H9 (cell line): ENCODE results near the gene ZNF236. TPM values are rescaled to one million over a fixed set of nuclear protein-coding genes. Genes with fewer than 3 reads are reported as not detected.

ENCODE experiments used
- DNase-seq: peaks from one replicate; pipeline ENCODE4 v3.0.0-alpha.2; 2017
- H2AFZ ChIP-seq: one replicate; pipeline ENCODE4 v1.6.1; 2013; ENCODE audit warnings: mild to moderate bottlenecking, low read length, control low read depth, moderate library complexity
- H2AK5ac ChIP-seq: 2 replicates; pipeline ENCODE4 v1.6.1; 2013; ENCODE audit warnings: low read length, control low read depth, mixed read lengths; ENCODE audit not compliant: insufficient read length
- H2BK120ac ChIP-seq: one replicate; pipeline ENCODE4 v1.6.1; 2013; ENCODE audit warnings: low read depth, mild to moderate bottlenecking, low read length, control low read depth, inconsistent platforms; ENCODE audit not compliant: poor library complexity, severe bottlenecking
- H2BK12ac ChIP-seq: 2 replicates; pipeline ENCODE4 v1.6.1; 2013; ENCODE audit warnings: low read length, control low read depth, mixed read lengths, low read depth; ENCODE audit not compliant: insufficient read length
- H2BK15ac ChIP-seq: 2 replicates; pipeline ENCODE4 v1.6.1; 2013; ENCODE audit warnings: low read depth, low read length, control low read depth
- H2BK20ac ChIP-seq: one replicate; pipeline ENCODE4 v1.6.1; 2013; ENCODE audit warnings: low read depth, mild to moderate bottlenecking, low read length, control low read depth, inconsistent platforms; ENCODE audit not compliant: poor library complexity, severe bottlenecking
- H2BK5ac ChIP-seq: 2 replicates; pipeline ENCODE4 v1.6.1; 2013; ENCODE audit warnings: low read length, control low read depth, mixed read lengths; ENCODE audit not compliant: insufficient read length
- H3K14ac ChIP-seq: 2 replicates; pipeline ENCODE4 v1.6.1; 2013; ENCODE audit warnings: low read length, control low read depth; ENCODE audit not compliant: insufficient read depth
- H3K18ac ChIP-seq: 2 replicates; pipeline ENCODE4 v1.6.1; 2013; ENCODE audit warnings: low read depth, mild to moderate bottlenecking, mixed read lengths, low read length, control low read depth; ENCODE audit not compliant: insufficient read length
- H3K23ac ChIP-seq: 2 replicates; pipeline ENCODE4 v1.6.1; 2013; ENCODE audit warnings: low read length, control low read depth, mixed read lengths, low read depth; ENCODE audit not compliant: insufficient read length
- H3K23me2 ChIP-seq: 2 replicates; pipeline ENCODE4 v1.6.1; 2013; ENCODE audit warnings: low read depth, mild to moderate bottlenecking, mixed read lengths, low read length, control low read depth; ENCODE audit not compliant: insufficient read length, poor library complexity, severe bottlenecking
- H3K27ac ChIP-seq: 2 replicates; pipeline ENCODE4 v1.5.1; 2013; ENCODE audit warnings: low read length, control low read depth, mixed read lengths, low read depth; ENCODE audit not compliant: insufficient read length
- H3K27me3 ChIP-seq: 2 replicates; pipeline ENCODE4 v1.6.1; 2013; ENCODE audit warnings: low read length, control low read depth, inconsistent platforms; ENCODE audit not compliant: insufficient read depth
- H3K4ac ChIP-seq: 2 replicates; pipeline ENCODE4 v1.6.1; 2013; ENCODE audit warnings: low read depth, mild to moderate bottlenecking, control low read depth, inconsistent platforms, low read length, moderate library complexity
- H3K4me1 ChIP-seq: 2 replicates; pipeline ENCODE4 v1.6.1; 2013; ENCODE audit warnings: low read length, control low read depth, inconsistent platforms; ENCODE audit not compliant: insufficient read depth
- H3K4me2 ChIP-seq: 2 replicates; pipeline ENCODE4 v1.6.1; 2013; ENCODE audit warnings: low read length, control low read depth, mixed read lengths; ENCODE audit not compliant: insufficient read length, insufficient read depth
- H3K56ac ChIP-seq: 2 replicates; pipeline ENCODE4 v1.6.1; 2013; ENCODE audit warnings: low read depth, mild to moderate bottlenecking, mixed read lengths, low read length, control low read depth; ENCODE audit not compliant: insufficient read length
- H3K79me1 ChIP-seq: 2 replicates; pipeline ENCODE4 v1.6.1; 2013; ENCODE audit warnings: low read depth, mild to moderate bottlenecking, moderate library complexity, low read length, control low read depth, inconsistent platforms; ENCODE audit not compliant: insufficient read depth, poor library complexity, severe bottlenecking
- H3K79me2 ChIP-seq: 2 replicates; pipeline ENCODE4 v1.6.1; 2013; ENCODE audit warnings: low read length, control low read depth, inconsistent platforms; ENCODE audit not compliant: insufficient read depth
- H3K9ac ChIP-seq: 2 replicates; pipeline ENCODE4 v1.6.1; 2013; ENCODE audit warnings: low read length, control low read depth, mixed read lengths; ENCODE audit not compliant: insufficient read length; ENCODE audit errors: extremely low read depth
- H3K9me3 ChIP-seq: one replicate; pipeline ENCODE4 v1.6.1; 2013; ENCODE audit warnings: low read depth, low read length, inconsistent platforms; ENCODE audit not compliant: control insufficient read depth
- H3T11ph ChIP-seq: one replicate; pipeline ENCODE4 v1.6.1; 2013; ENCODE audit warnings: mild to moderate bottlenecking, low read length, control low read depth, inconsistent platforms
- H4K20me1 ChIP-seq: one replicate; pipeline ENCODE4 v1.6.1; 2013; ENCODE audit not compliant: control insufficient read depth, insufficient read length, insufficient read depth
- H4K5ac ChIP-seq: 2 replicates; pipeline ENCODE4 v1.6.1; 2013; ENCODE audit warnings: low read depth, mild to moderate bottlenecking, mixed read lengths, low read length, control low read depth; ENCODE audit not compliant: insufficient read length
- H4K8ac ChIP-seq: replicated peaks from 2 replicates; pipeline ENCODE4 v1.6.1; 2013; ENCODE audit warnings: low read length, control low read depth, mixed read lengths, low read depth; ENCODE audit not compliant: insufficient read length
- H4K91ac ChIP-seq: 2 replicates; pipeline ENCODE4 v1.6.1; 2013; ENCODE audit warnings: low read depth, mild to moderate bottlenecking, moderate library complexity, mixed read lengths, low read length, control low read depth; ENCODE audit not compliant: insufficient read length
- H3K27ac Mint-ChIP-seq, 3 experiments: 2 replicates in 2 of 3; 3 replicates in 1 of 3; pipeline ENCODE4 v1.8.0; 2020 to 2021; ENCODE audit warnings: mixed read lengths in 3 of 3, mild to moderate bottlenecking in 1 of 3, moderate library complexity in 1 of 3
- H3K27me3 Mint-ChIP-seq: 2 replicates; pipeline ENCODE4 v1.8.0; 2021; ENCODE audit warnings: low read depth, mild to moderate bottlenecking, moderate library complexity, mixed read lengths
- H3K36me3 Mint-ChIP-seq, 3 experiments: 2 replicates in 2 of 3; 3 replicates in 1 of 3; pipeline ENCODE4 v1.8.0; 2020 to 2021; ENCODE audit warnings: low read depth in 3 of 3, mixed read lengths in 3 of 3; ENCODE audit not compliant: insufficient read depth in 1 of 3
- H3K4me1 Mint-ChIP-seq, 2 experiments: 2 replicates each; pipeline ENCODE4 v1.8.0; 2020; ENCODE audit warnings: mixed read lengths in 2 of 2
- H3K4me3 Mint-ChIP-seq, 2 experiments: 2 replicates in 1 of 2; 3 replicates in 1 of 2; pipeline ENCODE4 v1.8.0; 2020 to 2021; ENCODE audit warnings: mild to moderate bottlenecking in 2 of 2, mixed read lengths in 2 of 2, moderate library complexity in 1 of 2
- H3K9me3 Mint-ChIP-seq, 2 experiments: 2 replicates in 1 of 2; 3 replicates in 1 of 2; pipeline ENCODE4 v1.8.0; 2020; ENCODE audit warnings: mild to moderate bottlenecking in 2 of 2, mixed read lengths in 2 of 2, moderate library complexity in 1 of 2
- CTCF ChIP-seq: fragments of 200-600 bp; sonication (generic); conservative IDR thresholded peaks from 3 replicates; pipeline ENCODE4 v1.8.0; 2021; ENCODE audit warnings: antibody characterized with exemption, mild to moderate bottlenecking
- WGBS: extraction: QIAGEN DNeasy Blood & Tissue Kit; methylation state at CpG from one replicate; pipeline ENCODE4 v1.1.7; 2013; ENCODE audit warnings: missing lambda C conversion rate, low lambda C conversion rate, mixed read lengths; ENCODE audit not compliant: insufficient read length; ENCODE audit errors: extremely low coverage; 5-methylcytosine and 5-hydroxymethylcytosine counted together
- total RNA-seq: library from RNA; stranded (reverse); gene quantifications from 2 replicates; pipeline ENCODE4 v1.2.1, GENCODE V29; 2021

The ZNF236 gene
- total RNA-seq, 1 experiment from 2014 or later, result 16.0 TPM

GRCh38 chr18:77015771-77016710, 193.7 kb downstream of the ZNF236 start:
- Histone ChIP-seq H3K14ac (no peak overlapping the region), H3T11ph (no peak overlapping the region), H3K79me1 (no peaks in the 10 kb centered on the region), H3K27ac (no peak overlapping the region), H4K91ac (no peak overlapping the region), H3K9ac (no peak overlapping the region), H3K4me2 (no peak overlapping the region), H4K20me1 (peaks cover 4% of the 10 kb centered on the region), H3K4me1 (peaks cover 3% of the 10 kb centered on the region; the same call in 1 of the 2 replicates), H3K9me3 (no peaks in the 10 kb centered on the region), H2AFZ (no peak overlapping the region), H2BK12ac (no peak overlapping the region), H3K18ac (no peak overlapping the region), H3K79me2 (no peaks in the 10 kb centered on the region), H2BK15ac (no peak overlapping the region), H4K8ac (no peak overlapping the region), H3K56ac (no peak overlapping the region), H3K23me2 (no peaks in the 10 kb centered on the region), H2AK5ac (no peak overlapping the region), H4K5ac (no peak overlapping the region), H2BK120ac (no peak overlapping the region), H2BK20ac (no peak overlapping the region), H3K4ac (no peak overlapping the region), H3K23ac (no peak overlapping the region), H2BK5ac (no peak overlapping the region), H3K27me3 (no peaks in the 10 kb centered on the region)
- H3K9me3 Mint-ChIP-seq, result peaks cover 0 to 2% of the 10 kb centered on the region in 2 experiments; a peak in 2 of 5 replicates
- H3K4me1 Mint-ChIP-seq, result peaks cover 4 to 12% of the 10 kb centered on the region in 2 experiments
- no peak overlapping the region for H3K4me3 Mint-ChIP-seq
- peaks cover 0 to 9% (median 2%) of the 10 kb centered on the region in 3 experiments; a peak in 4 of 7 replicates for H3K36me3 Mint-ChIP-seq
- peak overlapping the region in 1 of 3 experiments; percentile 24; a peak in 2 of 7 replicates for H3K27ac Mint-ChIP-seq
- no CpG with 5 or more reads among the region's 16 CpGs for WGBS
- no peak for DNase-seq
- no peak for TF ChIP-seq CTCF
- H3K27me3 Mint-ChIP-seq, result peaks cover 13% of the 10 kb centered on the region
